Epithelial cell of esophagus (primary cell): ENCODE data around the gene PEX5.

ENCODE experiments used
- DNase-seq: peaks from one replicate; pipeline ENCODE4 v3.0.0; 2010; ENCODE audit warnings: low read depth
- H3K4me3 ChIP-seq: 2 replicates; pipeline ENCODE4 v1.5.1; 2011; ENCODE audit warnings: mild to moderate bottlenecking, low read length, control low read depth
- CTCF ChIP-seq: IDR thresholded peaks from 2 replicates; pipeline ENCODE4 v1.5.1; 2011; ENCODE audit warnings: low read depth, mild to moderate bottlenecking, low read length, control low read depth, inconsistent platforms; ENCODE audit not compliant: insufficient read depth; ENCODE audit errors: missing control alignments

PEX5 gene

GRCh38 chr12:7189398-7190267, at the start of gene PEX5:
TSS of gene PEX5 (plus strand) at chr12:7189686. CDS start at chr12:7190378, 692 bp downstream.
- DNase-seq = peak; percentile 96
- no peak for TF ChIP-seq CTCF
- peak within 1 kb of the TSS; percentile 88 for H3K4me3 ChIP-seq

DNA sequence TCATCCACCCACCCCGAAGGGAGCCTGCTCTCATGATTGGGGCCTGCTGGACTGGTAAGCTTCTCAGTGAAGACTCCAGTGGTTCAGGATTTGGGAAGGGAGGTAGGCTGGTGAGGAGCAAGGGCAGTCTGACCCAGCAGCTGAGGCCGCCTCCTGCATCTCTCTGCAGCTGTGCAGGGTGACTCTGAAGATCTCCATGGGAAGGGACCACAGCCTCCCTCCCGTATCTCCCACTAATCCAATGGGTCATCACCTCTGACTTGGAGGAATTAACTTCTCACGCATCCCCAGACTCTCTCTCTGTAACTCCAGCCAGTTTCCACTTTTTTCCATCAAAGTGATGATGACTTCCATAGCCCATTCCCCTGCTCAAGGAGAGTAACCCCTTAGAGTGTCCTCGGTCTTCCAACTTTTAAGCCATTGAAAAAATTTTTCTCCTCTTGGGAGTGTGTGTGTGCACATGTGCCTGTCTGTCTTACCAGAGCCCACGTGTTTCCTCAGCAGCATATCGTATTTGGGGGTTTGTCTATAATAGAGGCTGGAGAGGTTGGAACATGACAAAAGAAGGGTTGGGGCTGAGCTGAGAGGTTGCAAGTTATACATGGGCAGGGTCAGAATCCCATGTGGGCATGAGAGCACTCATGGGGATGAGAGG, 48.0 kb upstream of the PEX5 start:
- DNase-seq = no peak
- H3K4me3 ChIP-seq = no peak overlapping the region

GRCh38 chr12:7142056-7142644, 47.3 kb upstream of the PEX5 start:
- DNase-seq = peak; percentile 54
- no peak overlapping the region for H3K4me3 ChIP-seq
- peak; percentile 90 for TF ChIP-seq CTCF

More for the DNA sequence above, 48.0 kb upstream of the PEX5 start:
- TF ChIP-seq CTCF = no peak

GRCh38 chr12:7142809-7143465, 46.5 kb upstream of the PEX5 start:
- H3K4me3 ChIP-seq = no peak overlapping the region
- DNase-seq = no peak
- TF ChIP-seq CTCF = no peak

DNA sequence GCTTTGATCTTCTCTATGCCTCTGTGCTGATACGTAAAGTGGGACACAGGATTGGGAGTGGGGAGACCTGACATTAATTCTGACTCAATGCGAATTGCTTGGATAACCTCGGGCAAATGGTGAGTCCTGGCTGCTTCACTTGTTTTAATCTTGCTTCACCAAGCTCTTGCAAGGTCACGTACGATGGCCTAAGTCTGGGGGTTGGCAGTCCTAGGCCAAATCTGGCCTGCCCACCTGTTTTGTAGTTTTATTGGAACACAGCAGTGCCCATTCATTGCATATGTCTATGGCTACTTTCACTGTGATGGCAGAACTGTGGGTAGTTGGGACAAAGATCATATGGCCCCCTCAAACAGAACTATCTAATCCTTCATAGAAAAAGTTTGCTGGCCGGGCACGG, 45.9 kb upstream of the PEX5 start:
- no peak overlapping the region for H3K4me3 ChIP-seq
- no peak for DNase-seq
- no peak for TF ChIP-seq CTCF

DNA sequence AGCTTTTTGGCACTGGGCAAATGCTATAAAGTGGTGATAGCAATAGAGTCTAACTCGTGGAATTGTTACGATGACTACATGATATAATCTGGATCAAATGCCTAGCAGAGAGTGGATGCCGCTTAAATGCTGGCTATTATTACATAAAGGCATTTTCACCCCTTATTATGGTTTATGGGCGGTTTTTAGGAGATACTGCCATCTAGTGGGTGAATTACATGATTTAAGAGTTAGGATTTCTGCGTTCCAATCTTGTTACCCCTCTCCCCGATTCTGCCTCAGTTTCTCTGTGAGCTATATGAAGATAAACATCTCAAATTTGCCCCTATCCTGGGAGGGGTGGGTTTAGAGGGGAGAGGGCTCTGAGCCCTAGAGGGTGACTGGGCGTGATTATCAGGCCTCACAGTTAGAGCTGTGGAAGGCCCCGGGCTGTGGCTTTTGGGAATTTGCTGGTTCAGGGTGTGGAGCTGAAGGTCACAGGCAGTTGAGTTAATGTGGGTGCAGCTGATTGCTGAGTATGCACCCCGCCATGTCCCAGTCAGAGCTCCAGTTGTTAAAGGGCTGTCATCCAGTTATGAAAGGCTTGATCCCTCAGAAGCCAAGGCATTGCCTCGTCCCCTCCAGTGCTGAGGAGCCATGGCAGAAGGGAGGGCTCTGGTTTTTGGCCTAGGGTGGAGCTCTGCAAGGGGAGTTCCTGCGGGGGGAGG, 44.9 kb upstream of the PEX5 start:
- no peak overlapping the region for H3K4me3 ChIP-seq
- DNase-seq = peak; percentile 43
- peak; percentile 53 for TF ChIP-seq CTCF
